ENCODE data around the gene SPEG. TPM values are rescaled to one million over a fixed set of nuclear protein-coding genes. Genes with fewer than 3 reads are reported as not detected.
A peak's percentile ranks its signal among the peaks of the same experiment; 100 is the strongest.
"Not testable (repeated sequence)": the region's sequence is repeated elsewhere in the genome, so short reads cannot be mapped to it uniquely, and the experiment has no call there.

The SPEG gene
- total RNA-seq (2014; rRNA removed): 36.2 and 41.5 TPM in 2 replicates
- polyA plus RNA-seq (2012): 36.6 TPM

GRCh38 chr2:219434718-219435525, at the start of gene SPEG:
Gene SPEG, plus strand, starts transcription at chr2:219434843. Its CDS starts 135 bp downstream, at chr2:219434978.
- DNase-seq (ENCODE audit: low read depth): no peak

- no peak for DNase-seq (ENCODE audit: low read depth)
These were observed 49.8 kb upstream of the SPEG start for GRCh38 chr2:219384859-219385258.

- DNase-seq (ENCODE audit: low read depth): no peak
These were observed 48.6 kb upstream of the SPEG start for GRCh38 chr2:219385958-219386520.

GRCh38 chr2:219386532-219387280, 47.9 kb upstream of the SPEG start:
- no peak for DNase-seq (ENCODE audit: low read depth)

GRCh38 chr2:219387306-219388120, 47.1 kb upstream of the SPEG start, which contains the start of gene DNPEP:
Gene DNPEP, minus strand, starts transcription at chr2:219387912. Its CDS starts 118 bp downstream, at chr2:219387794.
- peak; percentile 82 for DNase-seq (ENCODE audit: low read depth)

GRCh38 chr2:219388121-219388906, 46.3 kb upstream of the SPEG start:
- peak; percentile 92 for DNase-seq (ENCODE audit: low read depth)

- DNase-seq (ENCODE audit: low read depth): no peak
These were observed 45.8 kb upstream of the SPEG start for GRCh38 chr2:219388907-219389156.

GRCh38 chr2:219392754-219393153, 41.9 kb upstream of the SPEG start:
- DNase-seq (ENCODE audit: low read depth): no peak

GRCh38 chr2:219395056-219395455, 39.6 kb upstream of the SPEG start:
- not testable (repeated sequence) for DNase-seq (ENCODE audit: low read depth)

GRCh38 chr2:219395609-219396008, 39.0 kb upstream of the SPEG start:
- DNase-seq (ENCODE audit: low read depth): no peak

GRCh38 chr2:219396863-219397457, 37.7 kb upstream of the SPEG start:
- DNase-seq (ENCODE audit: low read depth): no peak

- peak; percentile 43 for DNase-seq (ENCODE audit: low read depth)
These were observed 35.8 kb upstream of the SPEG start for GRCh38 chr2:219398721-219399363.

- DNase-seq (ENCODE audit: low read depth): no peak
These were observed 34.7 kb upstream of the SPEG start for GRCh38 chr2:219399716-219400478.

GRCh38 chr2:219400562-219400961, 34.1 kb upstream of the SPEG start:
- no peak for DNase-seq (ENCODE audit: low read depth)

GRCh38 chr2:219401606-219402005, 33.0 kb upstream of the SPEG start:
- no peak for DNase-seq (ENCODE audit: low read depth)

- peak; percentile 84 for DNase-seq (ENCODE audit: low read depth)
These were observed 31.8 kb upstream of the SPEG start for GRCh38 chr2:219402665-219403515.

GRCh38 chr2:219403861-219404260, 30.8 kb upstream of the SPEG start:
- no peak for DNase-seq (ENCODE audit: low read depth)

GRCh38 chr2:219404291-219404910, 30.2 kb upstream of the SPEG start:
- peak; percentile 70 for DNase-seq (ENCODE audit: low read depth)

Measured in LHCN-M2 (cell line).